GM20431 (cell line): ENCODE measurements around the gene NUP42.
"Not testable (repeated sequence)": the region's sequence is repeated elsewhere in the genome, so short reads cannot be mapped to it uniquely, and the experiment has no call there.

Experiments
- in situ Hi-C: fragments of 300-500 bp; cut with MseI, MboI; formaldehyde crosslinking; loops from one replicate; pipeline ENCODE4 v1.15.0; 2020; ENCODE audit warnings: low sequenced_read_pairs; ENCODE audit not compliant: unreplicated experiment

The NUP42 gene

GRCh38 chr7:23181684-23182553, at the start of gene NUP42:
Gene NUP42, plus strand, starts transcription at chr7:23182048. Its CDS starts 38 bp downstream, at chr7:23182086.
- in situ Hi-C loops, result no loop called here

DNA sequence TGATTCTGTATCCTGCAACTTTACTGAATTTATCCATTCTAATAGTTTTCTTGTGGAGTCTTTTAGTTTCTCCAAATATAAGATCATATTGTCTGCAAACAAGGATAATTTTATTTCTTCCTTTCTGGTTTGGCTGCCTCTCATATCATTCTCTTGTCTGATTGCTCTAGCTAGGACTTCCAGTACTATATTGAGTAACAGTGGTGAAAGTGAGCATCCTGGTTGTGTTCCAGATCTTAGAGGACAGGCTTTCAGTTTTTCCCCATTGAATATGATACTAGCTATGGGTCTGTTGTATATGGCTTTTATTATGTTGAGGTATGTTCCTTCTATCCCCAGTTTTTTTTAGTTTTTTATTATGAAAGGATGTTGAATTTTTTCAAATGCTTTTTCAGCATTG, 48.1 kb upstream of the NUP42 start:
- in situ Hi-C loops, result no loop called here

DNA sequence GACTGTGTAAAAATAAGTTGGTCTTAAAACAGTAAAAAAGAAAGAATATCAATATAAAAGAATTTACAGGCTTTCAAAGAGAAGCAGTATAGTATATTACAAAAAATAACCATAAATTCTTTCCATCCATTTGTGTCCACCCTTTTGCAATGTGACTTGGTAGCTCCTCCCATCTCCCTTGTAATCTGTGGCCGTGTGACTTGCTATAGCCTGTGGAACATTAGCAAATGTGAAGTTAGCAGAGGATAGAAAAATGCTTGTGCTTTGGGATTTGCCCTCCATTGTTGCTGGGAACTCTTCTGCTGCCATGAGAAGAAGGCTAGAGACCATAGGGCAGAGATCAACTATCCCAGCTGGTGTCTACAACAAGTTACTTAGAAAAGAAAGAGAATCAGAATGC, 46.1 kb upstream of the NUP42 start:
- in situ Hi-C loops, result no loop called here

DNA sequence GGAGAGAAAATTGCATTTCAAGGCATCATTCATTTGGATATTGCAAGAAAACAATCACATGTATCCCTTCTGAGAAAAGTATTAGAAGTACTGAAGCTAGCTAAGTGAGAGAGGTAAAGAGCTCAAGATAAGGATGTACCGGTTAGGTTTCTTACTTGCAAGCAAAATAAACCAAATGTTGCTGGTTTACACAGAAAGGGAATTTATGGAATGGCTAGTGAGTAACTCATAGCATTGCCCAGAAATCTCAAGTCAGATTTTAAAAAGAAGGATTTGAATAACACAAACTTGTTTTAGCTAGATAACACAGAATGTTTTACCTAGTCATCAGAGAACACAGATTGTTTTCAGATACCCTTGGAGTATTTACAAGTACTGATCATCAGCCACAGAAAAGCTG, 45.6 kb upstream of the NUP42 start:
- in situ Hi-C loops, result no loop called here

- in situ Hi-C loops, result no loop called here
Observed at GRCh38 chr7:23157679-23158078, 24.2 kb upstream of the NUP42 start.

DNA sequence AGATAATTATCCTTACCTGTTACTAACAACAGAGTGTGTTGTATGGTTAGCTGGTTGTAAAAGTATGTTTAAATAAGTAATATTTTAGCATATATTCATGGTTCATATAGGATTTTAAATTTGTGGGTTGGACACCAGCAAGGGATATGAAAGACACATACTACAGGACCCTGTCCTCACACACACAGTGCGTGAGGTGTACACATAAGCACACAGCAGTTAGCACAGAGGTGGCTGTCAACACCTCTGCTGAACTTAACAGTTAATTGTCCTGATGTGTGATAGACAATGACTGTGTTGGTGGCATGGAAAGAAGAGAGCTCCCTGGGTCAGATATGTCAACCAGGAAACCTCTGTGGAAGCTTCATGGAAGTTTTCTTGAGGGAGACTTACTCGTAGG, 23.3 kb upstream of the NUP42 start:
- in situ Hi-C loops, result no loop called here

DNA sequence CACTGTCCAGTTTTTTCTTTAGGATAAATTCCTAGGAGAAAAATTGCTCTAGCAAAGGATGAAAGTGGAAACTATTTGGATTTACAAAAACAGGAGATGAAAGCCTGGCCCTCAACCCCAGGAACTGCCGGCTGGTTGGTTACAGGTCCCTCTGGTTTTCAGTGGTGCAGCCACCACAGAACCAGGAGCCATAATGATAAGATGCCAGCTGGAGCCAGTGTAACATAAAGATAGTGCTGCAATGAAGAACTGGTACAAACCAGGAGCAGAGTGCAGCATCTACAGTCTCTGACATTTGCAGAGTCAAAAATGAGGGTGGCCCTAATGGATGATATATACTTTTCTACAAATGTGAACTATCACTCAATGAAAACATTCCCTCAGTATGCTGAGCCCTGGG, 20.4 kb upstream of the NUP42 start:
- in situ Hi-C loops, result no loop called here

DNA sequence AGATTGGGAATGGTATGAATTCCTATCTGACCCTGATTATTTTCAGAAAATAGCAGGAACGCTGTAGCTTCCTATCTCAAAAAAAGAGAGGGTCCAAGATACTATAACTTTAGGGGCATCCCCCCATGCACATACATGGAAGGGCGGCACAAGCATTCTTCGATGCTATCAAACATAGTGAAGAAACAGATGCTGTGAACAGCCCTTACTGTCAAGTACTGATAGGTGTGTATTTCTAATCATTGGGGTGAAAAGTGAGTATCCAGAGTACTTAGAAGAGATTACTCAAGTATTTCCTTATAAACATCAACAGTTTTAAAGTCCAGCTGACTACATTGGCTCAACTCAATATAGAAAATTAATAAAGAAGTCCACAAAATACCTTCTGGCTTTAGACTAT, 17.0 kb upstream of the NUP42 start:
- in situ Hi-C loops, result no loop called here

- in situ Hi-C loops, result no loop called here
Observed at GRCh38 chr7:23165316-23165715, 16.5 kb upstream of the NUP42 start.

GRCh38 chr7:23167691-23168090, 14.2 kb upstream of the NUP42 start:
- in situ Hi-C loops, result no loop called here

GRCh38 chr7:23168111-23168885, 13.6 kb upstream of the NUP42 start:
- in situ Hi-C loops, result no loop called here

DNA sequence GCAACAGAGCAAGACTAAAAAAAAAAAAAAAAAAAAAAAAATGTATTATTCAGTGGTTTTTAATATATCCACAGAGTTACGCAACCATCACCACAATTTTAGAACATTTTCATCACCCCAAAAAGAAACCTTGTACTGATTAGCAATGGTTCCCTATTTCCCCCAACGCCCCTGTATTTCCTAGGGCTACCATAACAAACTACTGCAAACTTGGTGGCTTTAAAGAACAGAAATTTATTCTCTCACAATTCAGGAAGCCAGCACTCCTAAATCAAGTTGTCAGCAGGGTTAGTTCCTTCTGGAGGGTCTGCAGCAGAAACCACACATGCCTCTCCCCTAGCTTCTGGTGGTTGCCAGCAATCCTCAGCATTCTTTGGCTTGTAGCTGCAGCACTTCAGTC, 5.9 kb upstream of the NUP42 start:
- in situ Hi-C loops, result no loop called here

- in situ Hi-C loops, result no loop called here
Observed at GRCh38 chr7:23183279-23184012, 1.6 kb downstream of the NUP42 start.

- in situ Hi-C loops, result no loop called here
Observed at GRCh38 chr7:23184291-23184690, 2.4 kb downstream of the NUP42 start.

- in situ Hi-C loops, result no loop called here
Observed at GRCh38 chr7:23184709-23185359, 3.0 kb downstream of the NUP42 start.

GRCh38 chr7:23185980-23186379, 4.1 kb downstream of the NUP42 start:
- in situ Hi-C loops, result no loop called here

DNA sequence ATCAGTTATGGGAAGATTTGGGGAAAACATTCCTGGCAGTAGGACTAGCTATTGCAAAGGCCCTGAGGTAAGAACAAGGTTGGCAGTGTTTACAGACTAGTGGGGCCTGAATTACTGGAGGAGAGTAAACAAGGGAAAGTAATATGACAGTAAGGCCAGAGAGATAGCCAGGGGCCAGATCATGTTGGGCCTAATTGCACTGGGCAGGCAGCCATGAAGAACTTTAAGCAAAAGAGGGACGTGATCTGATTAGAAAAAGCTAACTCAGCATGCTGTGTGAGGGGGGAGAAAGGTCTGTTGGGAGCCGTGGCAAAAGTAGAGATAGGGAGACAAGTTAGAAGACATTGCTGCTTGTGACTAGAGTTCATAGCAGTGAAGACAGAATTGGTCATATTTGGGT, 9.2 kb downstream of the NUP42 start:
- in situ Hi-C loops, result no loop called here

DNA sequence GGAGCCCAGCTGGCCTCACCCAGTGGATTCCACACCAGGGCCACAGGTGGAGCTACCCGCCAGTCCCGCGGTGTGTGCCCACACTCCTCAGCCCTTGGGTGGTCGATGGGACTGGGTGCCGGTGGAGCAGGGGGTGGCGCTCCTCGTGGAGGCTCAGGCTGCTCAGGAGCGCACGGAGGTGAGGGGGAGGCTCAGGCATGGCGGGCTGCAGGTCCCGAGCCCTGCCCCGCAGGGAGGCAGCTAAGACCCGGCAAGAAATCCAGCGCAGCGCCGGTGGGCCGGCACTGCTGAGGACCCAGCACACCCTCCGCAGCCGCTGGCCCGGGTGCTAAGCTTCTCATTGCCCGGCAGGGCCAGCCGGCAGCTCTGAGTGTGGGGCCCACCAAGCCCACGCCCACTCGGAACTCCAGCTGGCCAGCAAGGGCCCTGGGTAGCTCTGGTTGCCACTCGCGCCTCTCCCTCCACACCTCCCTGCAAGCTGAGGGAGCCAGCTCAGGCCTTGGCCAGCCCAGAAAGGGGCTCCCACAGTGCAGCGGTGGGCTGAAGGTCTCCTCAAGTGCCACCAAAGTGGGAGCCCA, 11.9 kb downstream of the NUP42 start:
- in situ Hi-C loops, result not testable (repeated sequence)

- in situ Hi-C loops, result no loop called here
Observed at GRCh38 chr7:23196306-23196705, 14.5 kb downstream of the NUP42 start.

GRCh38 chr7:23197745-23198144, 15.9 kb downstream of the NUP42 start:
- in situ Hi-C loops, result not testable (repeated sequence)
